Stimulated activated CD4-positive, alpha-beta T cell treated with anti-CD3 and anti-CD28 coated beads, Interleukin-4, amount 100 ng/mL, for 24 hours (primary cell): Measurements from ENCODE around the gene SPNS3.

Source experiments
- DNase-seq: peaks from one replicate; pipeline ENCODE4 v3.0.0-alpha.2; 2020

The SPNS3 gene

GRCh38 chr17:4472286-4472685 lies 38.5 kb downstream of the SPNS3 start:
- DNase-seq, result no peak

GRCh38 chr17:4474093-4474492 lies 40.4 kb downstream of the SPNS3 start:
- DNase-seq, result no peak

- DNase-seq, result no peak
Measured at GRCh38 chr17:4475001-4475400, 41.3 kb downstream of the SPNS3 start.

- no peak for DNase-seq
Measured at GRCh38 chr17:4475463-4475862, 41.7 kb downstream of the SPNS3 start.

- no peak for DNase-seq
Measured at GRCh38 chr17:4476017-4476416, 42.3 kb downstream of the SPNS3 start.

- no peak for DNase-seq
Measured at GRCh38 chr17:4476511-4477070, 42.9 kb downstream of the SPNS3 start.

- no peak for DNase-seq
Measured at GRCh38 chr17:4477255-4477791, 43.6 kb downstream of the SPNS3 start.

- DNase-seq, result no peak
Measured at GRCh38 chr17:4478318-4478830, 44.6 kb downstream of the SPNS3 start.

GRCh38 chr17:4479340-4479981 lies 45.7 kb downstream of the SPNS3 start:
- DNase-seq, result no peak

- DNase-seq, result no peak
Measured at GRCh38 chr17:4479982-4480751, 46.4 kb downstream of the SPNS3 start.

- peak; percentile 43 for DNase-seq
Measured at GRCh38 chr17:4480929-4481898, 47.5 kb downstream of the SPNS3 start.

GRCh38 chr17:4482338-4483011 lies 48.7 kb downstream of the SPNS3 start:
- DNase-seq, result no peak

GRCh38 chr17:4483012-4483840 lies 49.5 kb downstream of the SPNS3 start:
- no peak for DNase-seq

- peak; percentile 54 for DNase-seq
Measured at GRCh38 chr17:4485676-4486646, 52.2 kb downstream of the SPNS3 start.

- DNase-seq, result no peak
Measured at GRCh38 chr17:4487296-4487695, 53.6 kb downstream of the SPNS3 start.

GRCh38 chr17:4487820-4488716 lies 54.3 kb downstream of the SPNS3 start:
- DNase-seq, result no peak

GRCh38 chr17:4488989-4489595 lies 55.4 kb downstream of the SPNS3 start:
- DNase-seq, result no peak

GRCh38 chr17:4490109-4490591 lies 56.4 kb downstream of the SPNS3 start:
- no peak for DNase-seq
